Tibial nerve (tissue), 4 donors: ENCODE data around the gene CDK19. TPM values are rescaled to one million over a fixed set of nuclear protein-coding genes. Genes with fewer than 3 reads are reported as not detected.
"Not testable (repeated sequence)": the region's sequence is repeated elsewhere in the genome, so short reads cannot be mapped to it uniquely, and the experiment has no call there.

ENCODE experiments used
- DNase-seq, 2 donors: peaks; one replicate each; pipeline ENCODE4 v3.0.0-alpha.2; 2019; ENCODE audit warnings: low spot score in 2 of 2
- H3K27ac ChIP-seq, 4 donors: fragments of 200-600 bp; sonication (generic) in 3 of 4; one replicate each; pipeline ENCODE4 v1.5.1; 2017 to 2019; ENCODE audit warnings: mild to moderate bottlenecking in 1 of 4
- H3K27me3 ChIP-seq, 2 donors: fragments of 200-600 bp; sonication (generic) in 1 of 2; one replicate each; pipeline versions ENCODE4 v1.5.1 to v1.6.0; 2017 to 2019
- H3K36me3 ChIP-seq, 3 donors: fragments of 200-600 bp; sonication (generic); one replicate each; pipeline ENCODE4 v1.5.1; 2018 to 2019
- H3K4me1 ChIP-seq, 4 donors: fragments of 200-600 bp; sonication (generic) in 3 of 4; one replicate each; pipeline ENCODE4 v1.5.1; 2017 to 2019
- H3K4me3 ChIP-seq, 4 donors: fragments of 200-600 bp; sonication (generic) in 3 of 4; one replicate each; pipeline ENCODE4 v1.5.1; 2017 to 2019; ENCODE audit warnings: mild to moderate bottlenecking in 1 of 4, moderate library complexity in 1 of 4
- H3K9me3 ChIP-seq, 4 donors: fragments of 200-600 bp; sonication (generic) in 3 of 4; one replicate each; pipeline ENCODE4 v1.5.1; 2017 to 2019
- EP300 ChIP-seq, 2 donors: sonication (generic); formaldehyde crosslinking; IDR thresholded peaks; one replicate each; pipeline ENCODE4 v1.6.1; 2017; ENCODE audit warnings: antibody characterized with exemption in 2 of 2, mild to moderate bottlenecking in 1 of 2
- POLR2A ChIP-seq, 2 donors: fragments of 450-650 bp; IDR thresholded peaks; one replicate each; pipeline ENCODE4 v1.6.1; 2017; ENCODE audit warnings: antibody characterized with exemption in 2 of 2, mild to moderate bottlenecking in 2 of 2, moderate library complexity in 2 of 2
- WGBS, 2 donors: methylation state at CpG; one replicate each; pipeline ENCODE4 v1.1.5; 2018; 5-methylcytosine and 5-hydroxymethylcytosine counted together
- total RNA-seq, 4 donors: library from RNA; depleted of rRNA; stranded (reverse); fragments of >200 nt; gene quantifications; one replicate each; pipeline ENCODE4 v1.1.0, GENCODE V29; 2016
- TF ChIP-seq, protein P1 (sequence below), 5 experiments: fragments of 200-600 bp in 3 of 5; fragments of 450-650 bp in 2 of 5; sonication (generic) in 3 of 5; IDR thresholded peaks; one replicate each; pipeline ENCODE4 v1.5.1; 2016 to 2019; ENCODE audit warnings: antibody characterized with exemption in 5 of 5, mild to moderate bottlenecking in 3 of 5, moderate library complexity in 2 of 5

The CDK19 gene
- total RNA-seq, 4 donors from 2014 or later, result 18.6 to 29.3 (median 24.3) TPM

DNA sequence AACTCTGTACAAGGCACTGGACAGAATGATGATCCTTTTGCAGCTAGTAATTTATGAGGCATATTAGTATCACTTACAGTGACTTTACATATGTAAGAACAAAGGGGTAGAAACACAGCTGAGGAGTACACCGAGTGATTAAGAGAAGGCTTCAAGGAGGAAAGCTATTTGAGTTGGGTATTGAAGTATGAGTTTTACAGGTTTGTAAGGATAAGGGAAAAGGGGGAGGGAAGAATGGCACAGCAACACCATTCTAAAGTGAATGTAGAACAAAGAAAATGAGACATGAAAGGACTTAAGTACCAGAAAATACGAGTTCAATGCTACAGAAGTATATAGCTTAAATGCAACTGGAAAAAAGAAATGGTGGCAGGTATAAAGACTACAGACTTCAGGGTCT is 5.5 kb downstream of the CDK19 start:
- Histone ChIP-seq H3K9me3 (peaks cover 0 to 3% (median 0%) of the 10 kb centered on the region in 4 donors), H3K27ac (no peak overlapping the region), H3K4me3 (no peak overlapping the region), H3K4me1 (peaks cover 0 to 15% (median 3%) of the 10 kb centered on the region in 4 donors), H3K27me3 (no peaks in the 10 kb centered on the region), H3K36me3 (no peaks in the 10 kb centered on the region)
- TF ChIP-seq EP300 (IDR thresholded peaks at IDR 0.05) (no peak), POLR2A (IDR thresholded peaks at IDR 0.05) (no peak)
- TF ChIP-seq, protein P1, sequence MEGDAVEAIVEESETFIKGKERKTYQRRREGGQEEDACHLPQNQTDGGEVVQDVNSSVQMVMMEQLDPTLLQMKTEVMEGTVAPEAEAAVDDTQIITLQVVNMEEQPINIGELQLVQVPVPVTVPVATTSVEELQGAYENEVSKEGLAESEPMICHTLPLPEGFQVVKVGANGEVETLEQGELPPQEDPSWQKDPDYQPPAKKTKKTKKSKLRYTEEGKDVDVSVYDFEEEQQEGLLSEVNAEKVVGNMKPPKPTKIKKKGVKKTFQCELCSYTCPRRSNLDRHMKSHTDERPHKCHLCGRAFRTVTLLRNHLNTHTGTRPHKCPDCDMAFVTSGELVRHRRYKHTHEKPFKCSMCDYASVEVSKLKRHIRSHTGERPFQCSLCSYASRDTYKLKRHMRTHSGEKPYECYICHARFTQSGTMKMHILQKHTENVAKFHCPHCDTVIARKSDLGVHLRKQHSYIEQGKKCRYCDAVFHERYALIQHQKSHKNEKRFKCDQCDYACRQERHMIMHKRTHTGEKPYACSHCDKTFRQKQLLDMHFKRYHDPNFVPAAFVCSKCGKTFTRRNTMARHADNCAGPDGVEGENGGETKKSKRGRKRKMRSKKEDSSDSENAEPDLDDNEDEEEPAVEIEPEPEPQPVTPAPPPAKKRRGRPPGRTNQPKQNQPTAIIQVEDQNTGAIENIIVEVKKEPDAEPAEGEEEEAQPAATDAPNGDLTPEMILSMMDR (IDR thresholded peaks at IDR 0.05), result no peak
- DNase-seq, result no peak
- 86 to 95% methylated on average over 2 of the region's 2 CpGs for whole genome bisulfite sequencing, 2 donors

DNA sequence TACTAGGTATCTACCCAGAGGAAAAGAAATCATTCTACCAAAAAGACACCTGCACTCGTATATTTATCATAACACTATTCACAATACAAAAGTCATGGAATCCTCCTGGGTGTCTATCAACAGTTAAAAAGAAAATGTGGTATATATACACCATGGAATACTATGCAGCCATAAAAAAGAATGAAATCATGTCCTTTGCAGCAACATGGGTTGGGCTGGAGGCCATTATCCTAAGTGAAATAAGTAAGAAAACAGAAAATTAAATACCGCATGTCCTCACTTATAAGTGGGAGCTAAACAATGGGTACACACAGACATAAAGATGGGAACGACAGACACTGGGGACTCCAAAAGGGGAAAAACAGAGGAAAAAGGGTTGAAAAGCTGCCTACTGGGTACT is 13.1 kb downstream of the CDK19 start:
- not testable (repeated sequence) for H3K4me3 ChIP-seq, DNase-seq, H3K36me3 ChIP-seq, H3K4me1 ChIP-seq, H3K27me3 ChIP-seq, H3K9me3 ChIP-seq, H3K27ac ChIP-seq
- WGBS, 2 donors, result 96 to 97% methylated on average over 3 of the region's 3 CpGs

DNA sequence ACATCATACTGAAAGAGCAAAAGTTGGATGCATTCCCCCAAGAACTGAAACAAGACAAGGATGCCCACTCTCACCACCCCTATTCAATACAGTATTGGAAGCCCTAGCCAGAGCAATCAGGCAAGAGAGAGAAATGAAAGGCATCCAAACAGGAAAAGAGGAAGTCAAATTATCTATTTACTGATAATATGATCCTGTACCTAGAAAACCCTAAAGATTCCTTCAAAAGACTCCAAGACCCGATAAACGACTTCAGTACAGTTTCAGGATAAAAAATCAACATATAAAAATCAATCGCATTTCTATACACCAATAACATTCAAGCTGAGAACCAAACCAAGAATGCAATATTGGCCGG is 14.5 kb downstream of the CDK19 start:
- Histone ChIP-seq H3K27ac (no peak overlapping the region), H3K27me3 (no peaks in the 10 kb centered on the region), H3K36me3 (peaks cover 0 to 4% (median 0%) of the 10 kb centered on the region in 3 donors), H3K4me3 (no peak overlapping the region), H3K4me1 (no peaks in the 10 kb centered on the region), H3K9me3 (peaks cover 0 to 6% (median 0%) of the 10 kb centered on the region in 4 donors)
- DNase-seq, result no peak
- TF ChIP-seq POLR2A (IDR thresholded peaks at IDR 0.05), result no peak
- TF ChIP-seq, protein P1 (IDR thresholded peaks at IDR 0.05), result no peak
- TF ChIP-seq EP300 (IDR thresholded peaks at IDR 0.05), result no peak
- WGBS, 2 donors, result 94 to 97% methylated on average over 4 of the region's 4 CpGs

DNA sequence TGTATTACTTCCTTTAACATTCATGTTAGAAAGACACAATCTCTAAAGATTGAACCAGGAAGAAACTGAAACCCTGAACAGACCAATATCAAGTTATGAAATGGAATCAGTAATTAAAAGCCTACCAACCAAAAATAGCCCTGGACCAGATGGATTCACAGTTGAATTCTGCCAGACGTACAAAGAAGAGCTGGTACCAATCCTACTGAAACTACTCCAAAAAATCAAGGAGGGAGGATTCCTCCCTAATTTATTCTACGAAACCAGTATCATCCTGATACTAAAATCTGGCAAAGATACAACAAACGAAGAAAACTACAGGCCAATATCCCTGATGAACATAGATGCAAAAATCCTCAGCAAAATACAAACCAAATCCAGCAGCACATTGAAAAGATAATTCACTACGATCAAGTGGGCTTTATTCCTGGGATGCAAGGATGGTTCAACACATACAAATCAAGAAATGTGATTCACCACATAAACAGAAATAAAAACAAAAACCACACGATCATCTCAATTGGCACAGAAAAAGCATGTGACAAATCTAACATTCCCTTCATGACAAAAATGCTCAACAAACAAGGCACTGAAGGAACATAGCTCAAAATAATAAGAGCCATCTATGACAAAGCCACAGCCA is 15.0 kb downstream of the CDK19 start:
- H3K9me3 ChIP-seq, result peaks cover 0 to 6% (median 0%) of the 10 kb centered on the region in 4 donors
- WGBS, 2 donors, result 90 to 94% methylated on average over 5 of the region's 5 CpGs
- no peaks in the 10 kb centered on the region for H3K27me3 ChIP-seq
- peaks cover 0 to 4% (median 0%) of the 10 kb centered on the region in 3 donors for H3K36me3 ChIP-seq
- H3K27ac ChIP-seq, result no peak overlapping the region
- no peak for DNase-seq
- TF ChIP-seq EP300 (IDR thresholded peaks at IDR 0.05), result no peak
- no peak for TF ChIP-seq POLR2A (IDR thresholded peaks at IDR 0.05)
- TF ChIP-seq, protein P1 (IDR thresholded peaks at IDR 0.05), result no peak
- H3K4me3 ChIP-seq, result no peak overlapping the region
- no peaks in the 10 kb centered on the region for H3K4me1 ChIP-seq

DNA sequence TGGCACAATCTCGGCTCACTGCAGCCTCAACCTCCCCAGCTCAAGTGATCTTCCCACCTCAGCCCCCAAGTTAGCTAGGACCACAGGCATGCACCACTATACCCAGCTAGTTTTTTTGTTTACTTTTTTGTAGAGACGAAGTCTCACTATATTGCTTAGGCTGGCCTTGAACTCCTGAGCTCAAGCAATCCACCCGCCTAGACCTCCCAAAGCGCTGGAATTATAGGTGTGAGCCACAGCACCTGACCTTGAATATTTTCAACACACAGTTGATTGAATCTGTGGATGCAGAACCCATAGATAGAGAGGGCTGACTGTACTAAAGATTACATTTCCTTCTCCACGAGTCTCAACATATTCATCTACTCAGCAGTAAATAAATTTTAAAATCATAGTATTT is 15.6 kb downstream of the CDK19 start:
- TF ChIP-seq POLR2A (IDR thresholded peaks at IDR 0.05), result no peak
- TF ChIP-seq EP300 (IDR thresholded peaks at IDR 0.05), result no peak
- TF ChIP-seq, protein P1 (IDR thresholded peaks at IDR 0.05), result no peak
- Histone ChIP-seq H3K9me3 (peaks cover 0 to 6% (median 0%) of the 10 kb centered on the region in 4 donors), H3K27ac (no peak overlapping the region), H3K27me3 (no peaks in the 10 kb centered on the region), H3K36me3 (peaks cover 0 to 4% (median 0%) of the 10 kb centered on the region in 3 donors), H3K4me1 (no peaks in the 10 kb centered on the region), H3K4me3 (no peak overlapping the region)
- WGBS, 2 donors, result 93 to 94% methylated on average over 5 of the region's 5 CpGs
- no peak for DNase-seq
